ENCODE data around the gene CCL26.

GRCh38 chr7:75756206-75756990 lies 15.6 kb downstream of the CCL26 start:
- TF ChIP-seq CTCF (IDR thresholded peaks at IDR 0.05 in 8 of 11, conservative IDR thresholded peaks at IDR 0.05 in 3 of 11) (no peak), POLR2A (IDR thresholded peaks at IDR 0.05) (no peak), POLR2AphosphoS5 (IDR thresholded peaks at IDR 0.05) (no peak)
